NCI-H187 (cell line): ENCODE data around the gene NLRP11.
"Not testable (repeated sequence)": the region's sequence is repeated elsewhere in the genome, so short reads cannot be mapped to it uniquely, and the experiment has no call there.

Source experiments
- DNase-seq, 2 experiments: peaks; one replicate each; lab custom pipeline; 2025; lab: John Stamatoyannopoulos, UW

NLRP11 gene

GRCh38 chr19:55778331-55778730 is 53.5 kb downstream of the NLRP11 start:
- DNase-seq = no peak

- DNase-seq = peak in 1 of 2 experiments; percentile 21
Observed at GRCh38 chr19:55777528-55777927, 54.3 kb downstream of the NLRP11 start.

- DNase-seq = not testable (repeated sequence)
Observed at GRCh38 chr19:55769632-55770031, 62.2 kb downstream of the NLRP11 start.

- not testable (repeated sequence) for DNase-seq
Observed at GRCh38 chr19:55768818-55769217, 63.0 kb downstream of the NLRP11 start, which contains the start of gene RFPL4AL1. Gene RFPL4AL1 (plus strand): TSS chr19:55769118. CDS start chr19:55771805, 2,687 bp downstream.

- no peak for DNase-seq
Observed at GRCh38 chr19:55766466-55766865, 65.3 kb downstream of the NLRP11 start.

GRCh38 chr19:55758797-55759196 is 73.0 kb downstream of the NLRP11 start, which contains the start of gene RFPL4A:
Gene RFPL4A (plus strand): TSS chr19:55759097. CDS start chr19:55761801, 2,704 bp downstream.
- not testable (repeated sequence) for DNase-seq

GRCh38 chr19:55756808-55757207 is 75.0 kb downstream of the NLRP11 start:
- not testable (repeated sequence) for DNase-seq

- no peak for DNase-seq
Observed at GRCh38 chr19:55753401-55753800, 78.4 kb downstream of the NLRP11 start.

- no peak for DNase-seq
Observed at GRCh38 chr19:55750715-55751114, 81.1 kb downstream of the NLRP11 start.

GRCh38 chr19:55738302-55738701 is 93.5 kb downstream of the NLRP11 start, which contains the start of gene NLRP9:
Gene NLRP9 (minus strand): TSS chr19:55738402. CDS start chr19:55738374, 28 bp downstream.
- DNase-seq = no peak
